ENCODE measurements around the gene LRP1. TPM values are rescaled to one million over a fixed set of nuclear protein-coding genes. Genes with fewer than 3 reads are reported as not detected.

LRP1 gene
- total RNA-seq, 1 experiment from 2014 or later, result 12.4 TPM

GRCh38 chr12:57099766-57100165 is 28.5 kb upstream of the LRP1 start:
- no peak for TF ChIP-seq CTCF (IDR thresholded peaks at IDR 0.05; ENCODE audit: unreplicated experiment)
- intact Hi-C loops (cut with micrococcal nuclease; ENCODE audit: unreplicated experiment), result no loop called here
- DNase-seq, result no peak
- Mint-ChIP-seq H3K27me3 (ENCODE audit: unreplicated experiment) (no peaks in the 10 kb centered on the region), H3K9me3 (ENCODE audit: low read depth, unreplicated experiment) (no peaks in the 10 kb centered on the region), H3K4me1 (ENCODE audit: low read depth, unreplicated experiment) (peaks cover 17% of the 10 kb centered on the region), H3K4me3 (ENCODE audit: low read depth, unreplicated experiment) (no peak overlapping the region), H3K27ac (ENCODE audit: unreplicated experiment) (peak overlapping the region; percentile 44), H3K36me3 (ENCODE audit: insufficient read depth, unreplicated experiment) (peaks cover 84% of the 10 kb centered on the region)
- no TSS peak for BruUV-seq (replicated peaks)
- CTCF ChIA-PET, result no interaction called here

GRCh38 chr12:57101892-57102695 is 26.2 kb upstream of the LRP1 start:
- DNase-seq, result peak; percentile 63
- Mint-ChIP-seq H3K27ac (ENCODE audit: unreplicated experiment) (peak overlapping the region; percentile 35), H3K4me1 (ENCODE audit: low read depth, unreplicated experiment) (peaks cover 17% of the 10 kb centered on the region), H3K4me3 (ENCODE audit: low read depth, unreplicated experiment) (no peak overlapping the region), H3K36me3 (ENCODE audit: insufficient read depth, unreplicated experiment) (peaks cover 82% of the 10 kb centered on the region), H3K27me3 (ENCODE audit: unreplicated experiment) (no peaks in the 10 kb centered on the region), H3K9me3 (ENCODE audit: low read depth, unreplicated experiment) (no peaks in the 10 kb centered on the region)
- no peak for TF ChIP-seq CTCF (IDR thresholded peaks at IDR 0.05; ENCODE audit: unreplicated experiment)
- intact Hi-C loops (cut with micrococcal nuclease; ENCODE audit: unreplicated experiment), result no loop called here
- CTCF ChIA-PET, result interaction anchor here (0.7 to 2.8 kb wide), 6 partner anchors 10 to 319 kb away, joined by 4 to 25 read pairs (median 5); partner anchors contain the start of genes NEMP1 and STAT6
- BruUV-seq (replicated peaks), result no TSS peak

GRCh38 chr12:57103856-57104255 is 24.4 kb upstream of the LRP1 start:
- CTCF ChIA-PET, result interaction anchor here (2.8 kb wide), 1 partner anchor 8 kb away, joined by 25 read pairs; the partner anchor contains the start of gene STAT6
- intact Hi-C loops (cut with micrococcal nuclease; ENCODE audit: unreplicated experiment), result no loop called here
- BruUV-seq (replicated peaks), result no TSS peak
- Mint-ChIP-seq H3K4me1 (ENCODE audit: low read depth, unreplicated experiment) (peaks cover 26% of the 10 kb centered on the region), H3K9me3 (ENCODE audit: low read depth, unreplicated experiment) (no peaks in the 10 kb centered on the region), H3K36me3 (ENCODE audit: insufficient read depth, unreplicated experiment) (peaks cover 75% of the 10 kb centered on the region), H3K27me3 (ENCODE audit: unreplicated experiment) (no peaks in the 10 kb centered on the region), H3K27ac (ENCODE audit: unreplicated experiment) (no peak overlapping the region), H3K4me3 (ENCODE audit: low read depth, unreplicated experiment) (no peak overlapping the region)
- DNase-seq, result no peak
- TF ChIP-seq CTCF (IDR thresholded peaks at IDR 0.05; ENCODE audit: unreplicated experiment), result no peak

- intact Hi-C loops (cut with micrococcal nuclease; ENCODE audit: unreplicated experiment), result no loop called here
- H3K4me1 Mint-ChIP-seq (ENCODE audit: low read depth, unreplicated experiment), result peaks cover 31% of the 10 kb centered on the region
- H3K9me3 Mint-ChIP-seq (ENCODE audit: low read depth, unreplicated experiment), result no peaks in the 10 kb centered on the region
- no peak for DNase-seq
- H3K4me3 Mint-ChIP-seq (ENCODE audit: low read depth, unreplicated experiment), result no peak overlapping the region
- peaks cover 75% of the 10 kb centered on the region for H3K36me3 Mint-ChIP-seq (ENCODE audit: insufficient read depth, unreplicated experiment)
- CTCF ChIA-PET, result no interaction called here
- no TSS peak for BruUV-seq (replicated peaks)
- no peak overlapping the region for H3K27ac Mint-ChIP-seq (ENCODE audit: unreplicated experiment)
- no peaks in the 10 kb centered on the region for H3K27me3 Mint-ChIP-seq (ENCODE audit: unreplicated experiment)
- TF ChIP-seq CTCF (IDR thresholded peaks at IDR 0.05; ENCODE audit: unreplicated experiment), result no peak
Measured at GRCh38 chr12:57104292-57104910, 23.9 kb upstream of the LRP1 start.

All from Calu3 (cell line).